ENCODE measurements around the gene ATG4A.

GRCh38 chrX:108091878-108092291, 307 bp downstream of the ATG4A start:
- TF ChIP-seq USF1 (CRISPR knock-in tag; IDR thresholded peaks at IDR 0.05) (no peak), LEF1 (IDR thresholded peaks at IDR 0.05) (no peak), ZNF121 (CRISPR knock-in tag; conservative IDR thresholded peaks at IDR 0.05) (no peak), ZNF695 (CRISPR knock-in tag; IDR thresholded peaks at IDR 0.05) (no peak), CUX1 (CRISPR knock-in tag; IDR thresholded peaks at IDR 0.05) (no peak), POLR2AphosphoS5 (IDR thresholded peaks at IDR 0.05; ENCODE audit: control insufficient read depth, insufficient read depth, low read depth, low read length) (no peak), MTA3 (IDR thresholded peaks at IDR 0.05; ENCODE audit: borderline replicate concordance) (no peak), ATF7 (IDR thresholded peaks at IDR 0.05) (no peak), ZNF224 (CRISPR knock-in tag; IDR thresholded peaks at IDR 0.05) (no peak), FOXM1 (IDR thresholded peaks at IDR 0.05; ENCODE audit: low read depth) (no peak), FOXM1 (CRISPR knock-in tag; IDR thresholded peaks at IDR 0.05; ENCODE audit: low read depth) (no peak), PHF20 (IDR thresholded peaks at IDR 0.05; ENCODE audit: partially characterized antibody) (peak; percentile 11), TEAD4 (IDR thresholded peaks at IDR 0.05; ENCODE audit: low read length) (no peak), TEAD4 (CRISPR knock-in tag; IDR thresholded peaks at IDR 0.05; ENCODE audit: borderline replicate concordance) (no peak)

All from K562 (cell line).